H9 (cell line): Measurements from ENCODE around the gene TMEM220. TPM values are rescaled to one million over a fixed set of nuclear protein-coding genes. Genes with fewer than 3 reads are reported as not detected.

Experiments
- DNase-seq: peaks from one replicate; pipeline ENCODE4 v3.0.0-alpha.2; 2017
- H2AFZ ChIP-seq: one replicate; pipeline ENCODE4 v1.6.1; 2013; ENCODE audit warnings: mild to moderate bottlenecking, low read length, control low read depth, moderate library complexity
- H2AK5ac ChIP-seq: 2 replicates; pipeline ENCODE4 v1.6.1; 2013; ENCODE audit warnings: low read length, control low read depth, mixed read lengths; ENCODE audit not compliant: insufficient read length
- H2BK120ac ChIP-seq: one replicate; pipeline ENCODE4 v1.6.1; 2013; ENCODE audit warnings: low read depth, mild to moderate bottlenecking, low read length, control low read depth, inconsistent platforms; ENCODE audit not compliant: poor library complexity, severe bottlenecking
- H2BK12ac ChIP-seq: 2 replicates; pipeline ENCODE4 v1.6.1; 2013; ENCODE audit warnings: low read length, control low read depth, mixed read lengths, low read depth; ENCODE audit not compliant: insufficient read length
- H2BK15ac ChIP-seq: 2 replicates; pipeline ENCODE4 v1.6.1; 2013; ENCODE audit warnings: low read depth, low read length, control low read depth
- H2BK20ac ChIP-seq: one replicate; pipeline ENCODE4 v1.6.1; 2013; ENCODE audit warnings: low read depth, mild to moderate bottlenecking, low read length, control low read depth, inconsistent platforms; ENCODE audit not compliant: poor library complexity, severe bottlenecking
- H2BK5ac ChIP-seq: 2 replicates; pipeline ENCODE4 v1.6.1; 2013; ENCODE audit warnings: low read length, control low read depth, mixed read lengths; ENCODE audit not compliant: insufficient read length
- H3K14ac ChIP-seq: 2 replicates; pipeline ENCODE4 v1.6.1; 2013; ENCODE audit warnings: low read length, control low read depth; ENCODE audit not compliant: insufficient read depth
- H3K18ac ChIP-seq: 2 replicates; pipeline ENCODE4 v1.6.1; 2013; ENCODE audit warnings: low read depth, mild to moderate bottlenecking, mixed read lengths, low read length, control low read depth; ENCODE audit not compliant: insufficient read length
- H3K23ac ChIP-seq: 2 replicates; pipeline ENCODE4 v1.6.1; 2013; ENCODE audit warnings: low read length, control low read depth, mixed read lengths, low read depth; ENCODE audit not compliant: insufficient read length
- H3K23me2 ChIP-seq: 2 replicates; pipeline ENCODE4 v1.6.1; 2013; ENCODE audit warnings: low read depth, mild to moderate bottlenecking, mixed read lengths, low read length, control low read depth; ENCODE audit not compliant: insufficient read length, poor library complexity, severe bottlenecking
- H3K27ac ChIP-seq: 2 replicates; pipeline ENCODE4 v1.5.1; 2013; ENCODE audit warnings: low read length, control low read depth, mixed read lengths, low read depth; ENCODE audit not compliant: insufficient read length
- H3K27me3 ChIP-seq: 2 replicates; pipeline ENCODE4 v1.6.1; 2013; ENCODE audit warnings: low read length, control low read depth, inconsistent platforms; ENCODE audit not compliant: insufficient read depth
- H3K4ac ChIP-seq: 2 replicates; pipeline ENCODE4 v1.6.1; 2013; ENCODE audit warnings: low read depth, mild to moderate bottlenecking, control low read depth, inconsistent platforms, low read length, moderate library complexity
- H3K4me1 ChIP-seq: 2 replicates; pipeline ENCODE4 v1.6.1; 2013; ENCODE audit warnings: low read length, control low read depth, inconsistent platforms; ENCODE audit not compliant: insufficient read depth
- H3K4me2 ChIP-seq: 2 replicates; pipeline ENCODE4 v1.6.1; 2013; ENCODE audit warnings: low read length, control low read depth, mixed read lengths; ENCODE audit not compliant: insufficient read length, insufficient read depth
- H3K56ac ChIP-seq: 2 replicates; pipeline ENCODE4 v1.6.1; 2013; ENCODE audit warnings: low read depth, mild to moderate bottlenecking, mixed read lengths, low read length, control low read depth; ENCODE audit not compliant: insufficient read length
- H3K79me1 ChIP-seq: 2 replicates; pipeline ENCODE4 v1.6.1; 2013; ENCODE audit warnings: low read depth, mild to moderate bottlenecking, moderate library complexity, low read length, control low read depth, inconsistent platforms; ENCODE audit not compliant: insufficient read depth, poor library complexity, severe bottlenecking
- H3K79me2 ChIP-seq: 2 replicates; pipeline ENCODE4 v1.6.1; 2013; ENCODE audit warnings: low read length, control low read depth, inconsistent platforms; ENCODE audit not compliant: insufficient read depth
- H3K9ac ChIP-seq: 2 replicates; pipeline ENCODE4 v1.6.1; 2013; ENCODE audit warnings: low read length, control low read depth, mixed read lengths; ENCODE audit not compliant: insufficient read length; ENCODE audit errors: extremely low read depth
- H3K9me3 ChIP-seq: one replicate; pipeline ENCODE4 v1.6.1; 2013; ENCODE audit warnings: low read depth, low read length, inconsistent platforms; ENCODE audit not compliant: control insufficient read depth
- H3T11ph ChIP-seq: one replicate; pipeline ENCODE4 v1.6.1; 2013; ENCODE audit warnings: mild to moderate bottlenecking, low read length, control low read depth, inconsistent platforms
- H4K20me1 ChIP-seq: one replicate; pipeline ENCODE4 v1.6.1; 2013; ENCODE audit not compliant: control insufficient read depth, insufficient read length, insufficient read depth
- H4K5ac ChIP-seq: 2 replicates; pipeline ENCODE4 v1.6.1; 2013; ENCODE audit warnings: low read depth, mild to moderate bottlenecking, mixed read lengths, low read length, control low read depth; ENCODE audit not compliant: insufficient read length
- H4K8ac ChIP-seq: replicated peaks from 2 replicates; pipeline ENCODE4 v1.6.1; 2013; ENCODE audit warnings: low read length, control low read depth, mixed read lengths, low read depth; ENCODE audit not compliant: insufficient read length
- H4K91ac ChIP-seq: 2 replicates; pipeline ENCODE4 v1.6.1; 2013; ENCODE audit warnings: low read depth, mild to moderate bottlenecking, moderate library complexity, mixed read lengths, low read length, control low read depth; ENCODE audit not compliant: insufficient read length
- H3K27ac Mint-ChIP-seq, 3 experiments: 2 replicates in 2 of 3; 3 replicates in 1 of 3; pipeline ENCODE4 v1.8.0; 2020 to 2021; ENCODE audit warnings: mixed read lengths in 3 of 3, mild to moderate bottlenecking in 1 of 3, moderate library complexity in 1 of 3
- H3K27me3 Mint-ChIP-seq: 2 replicates; pipeline ENCODE4 v1.8.0; 2021; ENCODE audit warnings: low read depth, mild to moderate bottlenecking, moderate library complexity, mixed read lengths
- H3K36me3 Mint-ChIP-seq, 3 experiments: 2 replicates in 2 of 3; 3 replicates in 1 of 3; pipeline ENCODE4 v1.8.0; 2020 to 2021; ENCODE audit warnings: low read depth in 3 of 3, mixed read lengths in 3 of 3; ENCODE audit not compliant: insufficient read depth in 1 of 3
- H3K4me1 Mint-ChIP-seq, 2 experiments: 2 replicates each; pipeline ENCODE4 v1.8.0; 2020; ENCODE audit warnings: mixed read lengths in 2 of 2
- H3K4me3 Mint-ChIP-seq, 2 experiments: 2 replicates in 1 of 2; 3 replicates in 1 of 2; pipeline ENCODE4 v1.8.0; 2020 to 2021; ENCODE audit warnings: mild to moderate bottlenecking in 2 of 2, mixed read lengths in 2 of 2, moderate library complexity in 1 of 2
- H3K9me3 Mint-ChIP-seq, 2 experiments: 2 replicates in 1 of 2; 3 replicates in 1 of 2; pipeline ENCODE4 v1.8.0; 2020; ENCODE audit warnings: mild to moderate bottlenecking in 2 of 2, mixed read lengths in 2 of 2, moderate library complexity in 1 of 2
- WGBS: extraction: QIAGEN DNeasy Blood & Tissue Kit; methylation state at CpG from one replicate; pipeline ENCODE4 v1.1.7; 2013; ENCODE audit warnings: missing lambda C conversion rate, low lambda C conversion rate, mixed read lengths; ENCODE audit not compliant: insufficient read length; ENCODE audit errors: extremely low coverage; 5-methylcytosine and 5-hydroxymethylcytosine counted together
- total RNA-seq: library from RNA; stranded (reverse); gene quantifications from 2 replicates; pipeline ENCODE4 v1.2.1, GENCODE V29; 2021
- TF ChIP-seq, protein P1 (sequence below): fragments of 200-600 bp; sonication (generic); conservative IDR thresholded peaks from 3 replicates; pipeline ENCODE4 v1.8.0; 2021; ENCODE audit warnings: antibody characterized with exemption, mild to moderate bottlenecking

Gene TMEM220
- total RNA-seq, 1 experiment from 2014 or later, result 6.1 TPM

DNA sequence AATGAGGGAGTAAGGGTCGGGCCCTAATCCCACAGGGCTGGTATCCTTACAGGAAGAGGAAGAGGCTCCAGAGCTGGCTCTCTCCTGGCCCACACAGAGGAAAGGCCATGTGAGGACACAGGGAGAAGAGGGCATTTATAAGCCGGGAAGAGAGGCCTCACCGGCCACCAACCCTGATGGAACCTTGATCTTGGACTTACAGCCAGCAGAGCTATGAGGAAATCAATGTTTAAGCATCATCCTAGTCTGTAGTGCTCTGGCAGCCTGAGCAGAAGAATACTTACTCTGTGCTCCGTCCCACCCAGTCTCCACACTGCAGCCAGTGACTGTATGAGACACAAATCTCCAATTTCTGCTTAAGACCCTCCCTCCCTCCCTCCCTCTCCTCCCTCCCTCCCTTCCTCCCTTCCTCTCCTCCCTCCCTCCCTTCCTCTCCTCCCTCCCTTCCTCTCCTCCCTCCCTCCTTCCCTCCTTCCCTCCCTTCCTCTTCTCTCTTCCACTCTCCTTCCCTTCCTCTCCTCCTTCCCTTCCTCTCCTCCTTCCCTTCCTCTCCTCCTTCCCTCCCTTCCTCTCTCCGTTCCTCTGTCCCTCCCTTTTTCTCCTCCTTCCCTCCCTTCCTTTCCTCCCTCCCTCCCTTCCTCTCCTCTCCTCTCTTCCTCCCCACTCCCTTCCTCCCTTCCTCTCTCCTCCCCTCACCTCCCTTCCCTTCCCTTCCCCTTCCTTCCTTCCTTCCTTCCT, 8.9 kb upstream of the TMEM220 start:
- Histone ChIP-seq H3K23ac (no peak overlapping the region), H3K9me3 (no peaks in the 10 kb centered on the region), H3T11ph (no peak overlapping the region), H2BK12ac (no peak overlapping the region), H3K27me3 (no peaks in the 10 kb centered on the region), H3K4ac (no peak overlapping the region), H2BK15ac (no peak overlapping the region), H3K23me2 (no peaks in the 10 kb centered on the region), H2AFZ (no peak overlapping the region), H3K18ac (no peak overlapping the region), H4K91ac (no peak overlapping the region), H2BK120ac (no peak overlapping the region), H4K5ac (no peak overlapping the region), H3K79me1 (no peaks in the 10 kb centered on the region), H3K9ac (no peak overlapping the region), H2BK5ac (no peak overlapping the region), H4K8ac (no peak overlapping the region), H2AK5ac (no peak overlapping the region), H3K14ac (no peak overlapping the region), H3K79me2 (no peaks in the 10 kb centered on the region), H3K4me2 (no peak overlapping the region), H2BK20ac (no peak overlapping the region), H3K4me1 (no peaks in the 10 kb centered on the region; the same call in 1 of the 2 replicates), H4K20me1 (no peaks in the 10 kb centered on the region), H3K56ac (no peak overlapping the region), H3K27ac (no peak overlapping the region)
- Mint-ChIP-seq H3K4me1 (peaks cover 2 to 13% of the 10 kb centered on the region in 2 experiments; a peak in 3 of 4 replicates), H3K36me3 (peaks cover 0 to 1% (median 0%) of the 10 kb centered on the region in 3 experiments; a peak in 1 of 7 replicates), H3K27ac (no peak overlapping the region), H3K9me3 (no peaks in the 10 kb centered on the region), H3K27me3 (peaks cover under 1% of the 10 kb centered on the region; the same call in 1 of the 2 replicates), H3K4me3 (no peak overlapping the region)
- no CpG with 5 or more reads among the region's 5 CpGs for WGBS
- TF ChIP-seq, protein P1, sequence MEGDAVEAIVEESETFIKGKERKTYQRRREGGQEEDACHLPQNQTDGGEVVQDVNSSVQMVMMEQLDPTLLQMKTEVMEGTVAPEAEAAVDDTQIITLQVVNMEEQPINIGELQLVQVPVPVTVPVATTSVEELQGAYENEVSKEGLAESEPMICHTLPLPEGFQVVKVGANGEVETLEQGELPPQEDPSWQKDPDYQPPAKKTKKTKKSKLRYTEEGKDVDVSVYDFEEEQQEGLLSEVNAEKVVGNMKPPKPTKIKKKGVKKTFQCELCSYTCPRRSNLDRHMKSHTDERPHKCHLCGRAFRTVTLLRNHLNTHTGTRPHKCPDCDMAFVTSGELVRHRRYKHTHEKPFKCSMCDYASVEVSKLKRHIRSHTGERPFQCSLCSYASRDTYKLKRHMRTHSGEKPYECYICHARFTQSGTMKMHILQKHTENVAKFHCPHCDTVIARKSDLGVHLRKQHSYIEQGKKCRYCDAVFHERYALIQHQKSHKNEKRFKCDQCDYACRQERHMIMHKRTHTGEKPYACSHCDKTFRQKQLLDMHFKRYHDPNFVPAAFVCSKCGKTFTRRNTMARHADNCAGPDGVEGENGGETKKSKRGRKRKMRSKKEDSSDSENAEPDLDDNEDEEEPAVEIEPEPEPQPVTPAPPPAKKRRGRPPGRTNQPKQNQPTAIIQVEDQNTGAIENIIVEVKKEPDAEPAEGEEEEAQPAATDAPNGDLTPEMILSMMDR, result no peak
- DNase-seq, result peak; percentile 23
